Uterus (tissue), 4 donors: ENCODE data around the gene GLOD5. TPM values are rescaled to one million over a fixed set of nuclear protein-coding genes. Genes with fewer than 3 reads are reported as not detected.

Experiments used
- DNase-seq, 2 donors: peaks; one replicate each; pipeline ENCODE4 v3.0.0-alpha.2; 2019 to 2020
- H3K27ac ChIP-seq, 2 donors: fragments of 200-600 bp; sonication (generic); 1 replicate in 1 of 2; 2 replicates in 1 of 2; pipeline ENCODE4 v1.5.1; 2016 to 2018
- H3K27me3 ChIP-seq, 2 donors: fragments of 200-600 bp; sonication (generic); one replicate each; pipeline ENCODE4 v1.5.1; 2018 to 2019; ENCODE audit warnings: control low read depth in 1 of 2
- H3K36me3 ChIP-seq, 2 donors: fragments of 200-600 bp; sonication (generic); one replicate each; pipeline ENCODE4 v1.5.1; 2019; ENCODE audit warnings: control low read depth in 1 of 2
- H3K4me1 ChIP-seq, 2 donors: fragments of 200-600 bp; sonication (generic); one replicate each; pipeline ENCODE4 v1.5.1; 2018 to 2019; ENCODE audit warnings: control low read depth in 1 of 2
- H3K4me3 ChIP-seq, 2 donors: fragments of 200-600 bp; sonication (generic); 1 replicate in 1 of 2; 2 replicates in 1 of 2; pipeline ENCODE4 v1.5.1; 2018 to 2019; ENCODE audit warnings: mild to moderate bottlenecking in 1 of 2
- H3K9me3 ChIP-seq, 2 donors: fragments of 200-600 bp; sonication (generic); one replicate each; pipeline ENCODE4 v1.5.1; 2019; ENCODE audit warnings: control low read depth in 1 of 2
- CTCF ChIP-seq, 4 experiments: fragments of 200-600 bp in 2 of 4; fragments of 450-650 bp in 2 of 4; sonication (generic) in 2 of 4; IDR thresholded peaks; one replicate each; pipeline ENCODE4 v1.5.1; 2016 to 2019; ENCODE audit warnings: antibody characterized with exemption in 4 of 4, mild to moderate bottlenecking in 2 of 4, moderate library complexity in 1 of 4
- POLR2A ChIP-seq, 2 donors: fragments of 450-650 bp; IDR thresholded peaks; one replicate each; pipeline ENCODE4 v1.6.1; 2016; ENCODE audit warnings: antibody characterized with exemption in 2 of 2, mild to moderate bottlenecking in 1 of 2, moderate library complexity in 1 of 2
- intact Hi-C: fragments of 100-400 bp; cut with DNase I; formaldehyde crosslinking; loops from one replicate; pipeline ENCODE4 v1.15.1; 2023; ENCODE audit warnings: low total_unique reads
- total RNA-seq, 4 donors: library from RNA; depleted of rRNA in 3 of 4; stranded (reverse); fragments of >200 nt in 3 of 4; gene quantifications; one replicate each; pipeline versions ENCODE4 v1.1.0 to v1.2.4, GENCODE V29; 2014 to 2023
- donor health status: DM: yes; HTN: yes; CAD: no.

GLOD5 gene
- total RNA-seq: not detected

DNA sequence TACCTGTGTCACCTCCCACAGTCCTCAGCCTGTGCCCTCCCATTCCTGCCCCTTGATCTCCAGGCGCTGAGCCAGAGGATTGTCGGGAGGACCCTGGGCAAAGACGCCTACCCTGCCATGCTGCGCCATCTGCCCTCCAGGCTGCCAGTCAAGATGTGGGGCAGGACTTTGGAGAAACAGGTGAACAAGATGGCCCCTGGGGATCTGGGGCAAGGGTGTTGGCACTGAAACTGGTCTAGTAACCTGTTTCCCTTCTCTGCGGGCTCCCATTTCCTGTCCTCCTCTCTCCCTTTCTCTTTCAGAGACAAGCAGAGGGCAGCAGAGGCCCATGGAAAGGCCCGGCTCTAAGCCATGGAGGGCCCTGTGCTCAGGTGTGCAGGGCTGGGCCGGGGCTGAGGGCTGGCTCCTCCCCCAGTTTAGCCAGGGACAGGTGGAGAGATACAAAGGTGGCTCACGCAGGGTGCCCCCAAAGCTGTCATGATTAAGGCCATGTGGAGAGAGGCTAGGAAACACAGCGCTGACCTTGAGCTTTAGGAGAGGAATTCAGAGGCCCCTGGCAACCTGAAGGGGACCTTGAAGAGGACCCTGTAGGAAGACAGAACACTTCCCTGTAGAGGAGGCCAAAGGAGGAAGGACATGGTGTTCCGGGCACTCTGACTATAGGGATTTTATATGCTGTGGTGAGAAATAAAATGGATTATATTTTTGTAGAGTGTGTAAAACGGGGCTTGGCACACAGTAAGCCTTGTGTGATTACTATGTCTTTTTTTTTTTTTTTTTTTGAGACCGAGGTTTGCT is at the start of gene GLOD5:
Gene GLOD5, plus strand, starts transcription at position 74 of the 798 bp plus-strand sequence. Its CDS starts 44 bp downstream, at position 118.
- H3K27me3 ChIP-seq: no peaks in the 10 kb centered on the region
- DNase-seq: no peak

DNA sequence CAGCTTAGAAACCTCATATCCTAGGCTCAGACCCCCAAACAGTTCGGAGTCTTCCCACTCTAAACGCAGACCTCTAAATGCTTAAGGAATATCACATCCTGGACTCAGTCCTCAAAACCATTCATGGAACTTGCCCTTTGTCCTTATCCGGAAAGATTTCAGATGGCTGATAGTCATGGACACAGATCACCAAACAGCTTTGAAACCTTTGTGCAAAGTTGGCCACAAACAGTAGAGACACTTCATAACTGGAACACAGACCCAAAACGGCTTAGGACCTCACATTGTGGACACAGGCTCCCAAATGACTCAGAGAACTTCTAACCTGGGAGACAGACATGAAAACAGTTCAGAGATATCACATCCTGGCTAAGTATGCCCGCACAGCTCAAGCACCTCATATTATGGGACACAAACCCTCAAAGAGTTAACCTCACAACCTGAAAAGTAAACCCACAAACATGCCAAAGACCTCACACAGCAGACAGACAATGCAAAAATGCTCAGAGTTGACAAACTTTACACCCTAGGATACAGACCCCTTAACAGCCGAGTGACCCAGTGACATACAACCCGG is 49.5 kb upstream of the GLOD5 start:
- no peak for DNase-seq
- Histone ChIP-seq H3K36me3 (no peaks in the 10 kb centered on the region), H3K27ac (no peak overlapping the region), H3K4me1 (no peaks in the 10 kb centered on the region), H3K27me3 (no peaks in the 10 kb centered on the region), H3K9me3 (no peaks in the 10 kb centered on the region), H3K4me3 (no peak overlapping the region)
- TF ChIP-seq POLR2A (IDR thresholded peaks at IDR 0.05) (no peak), CTCF (IDR thresholded peaks at IDR 0.05) (no peak)
- intact Hi-C loops: no loop called here

More for the DNA sequence above, at the start of gene GLOD5:
- Histone ChIP-seq H3K27ac (no peak within 1 kb of the TSS), H3K36me3 (no peaks in the 10 kb centered on the region), H3K4me3 (no peak within 1 kb of the TSS), H3K4me1 (no peaks in the 10 kb centered on the region), H3K9me3 (no peaks in the 10 kb centered on the region)
- TF ChIP-seq CTCF (IDR thresholded peaks at IDR 0.05) (no peak), POLR2A (IDR thresholded peaks at IDR 0.05) (no peak)
- intact Hi-C loops: no loop called here

GRCh38 chrX:48713847-48714246 is 47.7 kb upstream of the GLOD5 start:
- DNase-seq: no peak
- no peak overlapping the region for H3K27ac ChIP-seq
- TF ChIP-seq CTCF (IDR thresholded peaks at IDR 0.05) (no peak), POLR2A (IDR thresholded peaks at IDR 0.05) (no peak)

DNA sequence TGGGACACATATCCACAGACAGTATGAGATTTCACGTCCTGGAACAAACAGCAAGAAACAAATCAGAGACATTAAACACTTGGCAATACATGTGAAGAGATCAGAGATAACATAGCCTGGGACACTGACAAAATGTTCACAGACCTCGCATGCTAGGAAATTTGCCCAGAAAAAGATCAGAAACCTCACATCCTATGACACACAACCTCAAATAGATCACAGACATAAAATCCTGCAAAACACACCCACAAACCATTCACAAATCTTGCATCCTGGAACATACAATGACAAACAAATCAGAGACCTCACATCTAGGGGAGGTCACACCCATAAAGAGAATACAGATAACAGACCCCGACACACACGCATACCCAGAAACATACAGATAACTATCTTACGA is 47.0 kb upstream of the GLOD5 start:
- Histone ChIP-seq H3K4me1 (no peaks in the 10 kb centered on the region), H3K9me3 (no peaks in the 10 kb centered on the region), H3K27me3 (no peaks in the 10 kb centered on the region), H3K4me3 (no peak overlapping the region), H3K27ac (no peak overlapping the region), H3K36me3 (no peaks in the 10 kb centered on the region)
- DNase-seq: no peak
- no peak for TF ChIP-seq POLR2A (IDR thresholded peaks at IDR 0.05)
- no peak for TF ChIP-seq CTCF (IDR thresholded peaks at IDR 0.05)
- intact Hi-C loops: no loop called here

More at GRCh38 chrX:48713847-48714246, 47.7 kb upstream of the GLOD5 start:
- H3K9me3 ChIP-seq: no peaks in the 10 kb centered on the region
- no peaks in the 10 kb centered on the region for H3K36me3 ChIP-seq
- intact Hi-C loops: no loop called here
- H3K27me3 ChIP-seq: no peaks in the 10 kb centered on the region
- H3K4me3 ChIP-seq: no peak overlapping the region
- no peaks in the 10 kb centered on the region for H3K4me1 ChIP-seq

DNA sequence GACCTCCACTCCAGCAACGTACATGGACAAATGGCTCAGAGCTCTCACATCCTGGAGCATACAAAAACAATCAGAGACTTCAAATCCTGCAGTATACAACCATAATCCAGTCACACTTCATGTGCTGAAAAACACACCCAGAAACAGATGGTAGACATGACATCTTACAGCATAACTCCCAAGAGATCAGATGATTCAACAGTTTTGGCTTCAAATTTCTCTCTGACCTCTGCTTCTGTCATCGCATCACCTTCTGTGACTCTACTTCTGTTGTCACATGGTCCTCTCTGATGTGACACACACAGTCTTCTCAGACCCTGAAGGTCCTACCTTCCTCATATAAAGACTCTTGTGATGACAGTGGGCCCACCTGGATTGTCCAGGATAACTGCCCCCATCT is 46.5 kb upstream of the GLOD5 start:
- TF ChIP-seq POLR2A (IDR thresholded peaks at IDR 0.05) (no peak), CTCF (IDR thresholded peaks at IDR 0.05) (no peak)
- no peak overlapping the region for H3K27ac ChIP-seq
- H3K4me3 ChIP-seq: no peak overlapping the region
- intact Hi-C loops: no loop called here
- H3K36me3 ChIP-seq: no peaks in the 10 kb centered on the region
- H3K4me1 ChIP-seq: no peaks in the 10 kb centered on the region
- H3K9me3 ChIP-seq: no peaks in the 10 kb centered on the region
- H3K27me3 ChIP-seq: no peaks in the 10 kb centered on the region
- DNase-seq: no peak
